Smooth muscle cell (in vitro differentiated cells): ENCODE data around the gene TSPAN10. TPM values are rescaled to one million over a fixed set of nuclear protein-coding genes. Genes with fewer than 3 reads are reported as not detected.

Experiments used
- DNase-seq: peaks from one replicate; lab custom pipeline; 2025; ENCODE audit not compliant: unreplicated experiment; lab: John Stamatoyannopoulos, UW
- H2AFZ ChIP-seq: fragments of 200-600 bp; sonication (generic); 2 replicates; pipeline ENCODE4 v1.6.0; 2016; ENCODE audit warnings: antibody characterized with exemption, low read depth, mild to moderate bottlenecking
- H3F3A ChIP-seq: fragments of 200-600 bp; sonication (generic); 2 replicates; pipeline ENCODE4 v1.6.0; 2017; ENCODE audit warnings: antibody characterized with exemption, low read depth
- H3K27ac ChIP-seq: fragments of 200-600 bp; sonication (generic); 2 replicates; pipeline ENCODE4 v1.5.1; 2016; ENCODE audit warnings: low read depth, mild to moderate bottlenecking
- H3K27me3 ChIP-seq: fragments of 200-600 bp; sonication (generic); 2 replicates; pipeline ENCODE4 v1.6.1; 2016; ENCODE audit warnings: low read depth, mild to moderate bottlenecking
- H3K36me3 ChIP-seq: fragments of 200-600 bp; sonication (generic); 2 replicates; pipeline ENCODE4 v1.5.1; 2016; ENCODE audit warnings: low read depth
- H3K4me1 ChIP-seq: fragments of 200-600 bp; sonication (generic); 2 replicates; pipeline ENCODE4 v1.5.1; 2016; ENCODE audit warnings: low read depth
- H3K4me2 ChIP-seq: fragments of 200-600 bp; sonication (generic); 2 replicates; pipeline ENCODE4 v1.6.0; 2016; ENCODE audit warnings: mild to moderate bottlenecking
- H3K4me3 ChIP-seq: fragments of 200-600 bp; sonication (generic); 2 replicates; pipeline ENCODE4 v1.5.1; 2016; ENCODE audit warnings: mild to moderate bottlenecking
- H3K79me2 ChIP-seq: fragments of 200-600 bp; sonication (generic); 2 replicates; pipeline ENCODE4 v1.6.0; 2016; ENCODE audit warnings: low read depth, mild to moderate bottlenecking
- H3K9ac ChIP-seq: fragments of 200-600 bp; sonication (generic); 2 replicates; pipeline ENCODE4 v1.6.0; 2016; ENCODE audit warnings: low read depth
- H3K9me3 ChIP-seq: fragments of 200-600 bp; sonication (generic); replicated peaks from 2 replicates; pipeline ENCODE4 v1.5.1; 2016; ENCODE audit warnings: low read depth
- H4K20me1 ChIP-seq: fragments of 200-600 bp; sonication (generic); 2 replicates; pipeline ENCODE4 v1.6.0; 2016; ENCODE audit warnings: low read depth
- CTCF ChIP-seq: fragments of 200-600 bp; sonication (generic); IDR thresholded peaks from 2 replicates; pipeline ENCODE4 v1.5.1; 2017; ENCODE audit warnings: borderline replicate concordance, mild to moderate bottlenecking, antibody characterized with exemption; ENCODE audit not compliant: insufficient read depth, poor library complexity, severe bottlenecking
- WGBS: methylation state at CpG from one replicate; pipeline ENCODE4 v1.1.7; 2016; ENCODE audit warnings: low lambda C conversion rate; 5-methylcytosine and 5-hydroxymethylcytosine counted together
- polyA plus RNA-seq: library from polyadenylated mRNA; unstranded; fragments of >200 nt; fragmentation: Nextera tagmentation; extraction: Ambion mirVana; gene quantifications from 2 replicates; pipeline ENCODE4 v1.2.1, GENCODE V29; 2016
- total RNA-seq: library from RNA; depleted of rRNA; stranded (reverse); fragments of >200 nt; gene quantifications from 2 replicates; pipeline ENCODE4 v1.2.3, GENCODE V29; 2014

Gene TSPAN10
- total and polyA plus RNA-seq, 2 experiments from 2014 or later, result 0.67 to 1.2 TPM

- no peak overlapping the region for H3K9ac ChIP-seq
- no peaks in the 10 kb centered on the region for H3K27me3 ChIP-seq
- 93% methylated on average over 18 of the region's 18 CpGs for WGBS
These were observed 18.6 kb downstream of the TSPAN10 start for GRCh38 chr17:81655378-81656117.

GRCh38 chr17:81656118-81656743 lies 19.2 kb downstream of the TSPAN10 start, which contains the start of gene PDE6G:
TSS of gene PDE6G (minus strand) at chr17:81656542. CDS start at chr17:81653305, 3,237 bp downstream.
- Histone ChIP-seq H4K20me1 (no peaks in the 10 kb centered on the region), H3K79me2 (no peaks in the 10 kb centered on the region), H3K36me3 (no peaks in the 10 kb centered on the region), H3K9ac (no peak within 1 kb of the TSS), H3K27ac (no peak within 1 kb of the TSS), H3K4me1 (peaks cover 3% of the 10 kb centered on the region), H3K4me3 (no peak within 1 kb of the TSS), H3K9me3 (no peaks in the 10 kb centered on the region), H2AFZ (no peak within 1 kb of the TSS), H3K27me3 (no peaks in the 10 kb centered on the region), H3F3A (no peaks in the 10 kb centered on the region), H3K4me2 (no peak within 1 kb of the TSS)
- 92% methylated on average over 15 of the region's 15 CpGs for WGBS
- TF ChIP-seq CTCF, result no peak
- DNase-seq, result no peak

More at GRCh38 chr17:81655378-81656117, 18.6 kb downstream of the TSPAN10 start:
- Histone ChIP-seq H4K20me1 (no peaks in the 10 kb centered on the region), H3K36me3 (no peaks in the 10 kb centered on the region), H3K4me3 (no peak overlapping the region), H3K4me2 (no peak overlapping the region), H3K4me1 (peaks cover 3% of the 10 kb centered on the region), H3K9me3 (no peaks in the 10 kb centered on the region), H3K79me2 (no peaks in the 10 kb centered on the region), H3K27ac (no peak overlapping the region), H2AFZ (no peak overlapping the region), H3F3A (no peaks in the 10 kb centered on the region)
- no peak for TF ChIP-seq CTCF
- no peak for DNase-seq

GRCh38 chr17:81656835-81657234 lies 19.8 kb downstream of the TSPAN10 start:
- Histone ChIP-seq H3F3A (no peaks in the 10 kb centered on the region), H3K27ac (no peak overlapping the region), H3K4me2 (no peak overlapping the region), H3K27me3 (no peaks in the 10 kb centered on the region), H3K79me2 (no peaks in the 10 kb centered on the region), H3K9ac (no peak overlapping the region), H3K9me3 (no peaks in the 10 kb centered on the region), H2AFZ (no peak overlapping the region), H3K4me3 (no peak overlapping the region), H3K36me3 (no peaks in the 10 kb centered on the region), H3K4me1 (peaks cover 3% of the 10 kb centered on the region), H4K20me1 (no peaks in the 10 kb centered on the region)
- WGBS, result 94% methylated on average over 4 of the region's 4 CpGs
- no peak for DNase-seq
- no peak for TF ChIP-seq CTCF
